ENCODE data around the gene KRT73.

DNA sequence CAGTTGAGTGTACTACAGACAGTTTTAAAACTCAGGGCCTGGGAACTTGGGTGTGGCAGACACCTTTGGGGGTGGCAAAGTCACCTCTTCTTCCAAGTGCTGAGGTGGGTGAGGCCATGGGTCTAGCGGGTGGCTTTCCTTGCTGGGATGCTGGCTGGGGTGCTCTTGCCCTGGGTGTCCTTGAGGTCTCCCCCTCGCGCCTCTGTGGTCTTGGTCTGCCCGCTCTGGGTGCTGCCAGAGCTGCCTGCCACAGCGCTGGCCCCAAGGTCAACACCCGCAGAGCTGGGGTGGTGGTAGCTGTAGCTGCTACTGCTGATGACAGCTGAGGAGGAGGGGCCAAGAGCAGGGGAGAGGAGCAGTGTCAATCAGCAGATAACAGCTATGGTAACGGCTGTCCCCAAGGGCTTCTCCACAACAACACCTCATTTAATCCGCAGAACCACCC is 51.5 kb downstream of the KRT73 start:
- TF ChIP-seq POLR2A (IDR thresholded peaks at IDR 0.05; ENCODE audit: extremely low read depth, insufficient read length), result no peak
- TF ChIP-seq, protein P1, sequence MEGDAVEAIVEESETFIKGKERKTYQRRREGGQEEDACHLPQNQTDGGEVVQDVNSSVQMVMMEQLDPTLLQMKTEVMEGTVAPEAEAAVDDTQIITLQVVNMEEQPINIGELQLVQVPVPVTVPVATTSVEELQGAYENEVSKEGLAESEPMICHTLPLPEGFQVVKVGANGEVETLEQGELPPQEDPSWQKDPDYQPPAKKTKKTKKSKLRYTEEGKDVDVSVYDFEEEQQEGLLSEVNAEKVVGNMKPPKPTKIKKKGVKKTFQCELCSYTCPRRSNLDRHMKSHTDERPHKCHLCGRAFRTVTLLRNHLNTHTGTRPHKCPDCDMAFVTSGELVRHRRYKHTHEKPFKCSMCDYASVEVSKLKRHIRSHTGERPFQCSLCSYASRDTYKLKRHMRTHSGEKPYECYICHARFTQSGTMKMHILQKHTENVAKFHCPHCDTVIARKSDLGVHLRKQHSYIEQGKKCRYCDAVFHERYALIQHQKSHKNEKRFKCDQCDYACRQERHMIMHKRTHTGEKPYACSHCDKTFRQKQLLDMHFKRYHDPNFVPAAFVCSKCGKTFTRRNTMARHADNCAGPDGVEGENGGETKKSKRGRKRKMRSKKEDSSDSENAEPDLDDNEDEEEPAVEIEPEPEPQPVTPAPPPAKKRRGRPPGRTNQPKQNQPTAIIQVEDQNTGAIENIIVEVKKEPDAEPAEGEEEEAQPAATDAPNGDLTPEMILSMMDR (IDR thresholded peaks at IDR 0.05; ENCODE audit: low read depth, low read length), result no peak
- TF ChIP-seq, protein P2, sequence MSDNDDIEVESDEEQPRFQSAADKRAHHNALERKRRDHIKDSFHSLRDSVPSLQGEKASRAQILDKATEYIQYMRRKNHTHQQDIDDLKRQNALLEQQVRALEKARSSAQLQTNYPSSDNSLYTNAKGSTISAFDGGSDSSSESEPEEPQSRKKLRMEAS (IDR thresholded peaks at IDR 0.05; ENCODE audit: low read depth, low read length), result no peak

All from NB4 (cell line).